ENCODE measurements around the gene FAM131B. TPM values are rescaled to one million over a fixed set of nuclear protein-coding genes. Genes with fewer than 3 reads are reported as not detected.

The FAM131B gene
- total and polyA plus RNA-seq, 9 of the 15 experiments (the other 6 are each of a cell fraction or from before 2014, with no cell fraction given): 0.03 to 0.04 TPM; not detected in 7

DNA sequence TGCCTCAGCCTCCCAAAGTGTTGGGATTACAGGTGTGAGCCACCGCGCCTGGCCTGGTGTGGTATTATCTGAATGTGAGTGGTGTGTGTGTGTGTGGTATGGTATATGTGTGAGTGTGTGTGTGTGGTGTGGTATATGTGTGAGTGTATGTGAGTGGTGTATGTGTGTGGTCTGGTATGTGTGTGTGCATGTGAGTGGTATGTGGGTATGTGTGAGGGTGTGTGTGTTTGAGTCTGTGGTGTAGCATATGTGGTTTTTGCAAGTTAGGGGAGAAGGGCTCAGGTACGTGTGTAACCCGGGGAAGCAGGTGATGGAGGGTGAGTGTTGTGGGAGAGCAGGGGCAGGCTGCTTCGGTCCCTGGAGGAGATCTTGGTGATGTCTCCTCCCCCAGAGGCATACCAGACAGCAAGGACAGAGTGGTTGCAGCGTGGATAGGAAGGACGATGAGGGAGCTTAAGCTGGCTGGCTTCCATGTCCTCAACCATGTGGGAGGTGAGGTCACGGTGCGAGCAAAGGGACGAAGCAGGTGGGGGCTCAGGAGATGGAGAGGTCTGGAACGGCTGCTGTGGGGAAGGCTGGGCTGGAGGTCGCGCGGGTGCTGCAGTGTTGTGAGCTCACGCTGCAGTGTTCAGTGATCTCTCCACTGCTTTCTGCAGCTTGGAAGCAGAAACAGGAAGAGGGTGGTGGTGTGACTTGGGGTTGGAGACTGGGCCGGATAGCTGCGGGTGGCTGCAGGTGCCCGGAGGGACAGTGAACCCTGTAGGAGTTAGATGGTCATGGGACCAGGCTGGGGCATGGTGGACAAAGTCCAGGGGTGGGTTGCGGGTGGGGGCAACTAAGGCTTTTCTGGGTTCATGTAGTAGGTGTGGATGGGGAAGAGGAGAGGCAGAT is 23.6 kb upstream of the FAM131B start (continued):
- TF ChIP-seq ATF2 (CRISPR knock-in tag; IDR thresholded peaks at IDR 0.05): 0 out of 2 replicates have a peak, but pooled peaks have one; percentile 33
- TF ChIP-seq BRD9 (IDR thresholded peaks at IDR 0.05; ENCODE audit: low read depth, partially characterized antibody): no peak
- no peak for TF ChIP-seq BHLHE40 (IDR thresholded peaks at IDR 0.05; ENCODE audit: low read length)
- TF ChIP-seq, protein P1, sequence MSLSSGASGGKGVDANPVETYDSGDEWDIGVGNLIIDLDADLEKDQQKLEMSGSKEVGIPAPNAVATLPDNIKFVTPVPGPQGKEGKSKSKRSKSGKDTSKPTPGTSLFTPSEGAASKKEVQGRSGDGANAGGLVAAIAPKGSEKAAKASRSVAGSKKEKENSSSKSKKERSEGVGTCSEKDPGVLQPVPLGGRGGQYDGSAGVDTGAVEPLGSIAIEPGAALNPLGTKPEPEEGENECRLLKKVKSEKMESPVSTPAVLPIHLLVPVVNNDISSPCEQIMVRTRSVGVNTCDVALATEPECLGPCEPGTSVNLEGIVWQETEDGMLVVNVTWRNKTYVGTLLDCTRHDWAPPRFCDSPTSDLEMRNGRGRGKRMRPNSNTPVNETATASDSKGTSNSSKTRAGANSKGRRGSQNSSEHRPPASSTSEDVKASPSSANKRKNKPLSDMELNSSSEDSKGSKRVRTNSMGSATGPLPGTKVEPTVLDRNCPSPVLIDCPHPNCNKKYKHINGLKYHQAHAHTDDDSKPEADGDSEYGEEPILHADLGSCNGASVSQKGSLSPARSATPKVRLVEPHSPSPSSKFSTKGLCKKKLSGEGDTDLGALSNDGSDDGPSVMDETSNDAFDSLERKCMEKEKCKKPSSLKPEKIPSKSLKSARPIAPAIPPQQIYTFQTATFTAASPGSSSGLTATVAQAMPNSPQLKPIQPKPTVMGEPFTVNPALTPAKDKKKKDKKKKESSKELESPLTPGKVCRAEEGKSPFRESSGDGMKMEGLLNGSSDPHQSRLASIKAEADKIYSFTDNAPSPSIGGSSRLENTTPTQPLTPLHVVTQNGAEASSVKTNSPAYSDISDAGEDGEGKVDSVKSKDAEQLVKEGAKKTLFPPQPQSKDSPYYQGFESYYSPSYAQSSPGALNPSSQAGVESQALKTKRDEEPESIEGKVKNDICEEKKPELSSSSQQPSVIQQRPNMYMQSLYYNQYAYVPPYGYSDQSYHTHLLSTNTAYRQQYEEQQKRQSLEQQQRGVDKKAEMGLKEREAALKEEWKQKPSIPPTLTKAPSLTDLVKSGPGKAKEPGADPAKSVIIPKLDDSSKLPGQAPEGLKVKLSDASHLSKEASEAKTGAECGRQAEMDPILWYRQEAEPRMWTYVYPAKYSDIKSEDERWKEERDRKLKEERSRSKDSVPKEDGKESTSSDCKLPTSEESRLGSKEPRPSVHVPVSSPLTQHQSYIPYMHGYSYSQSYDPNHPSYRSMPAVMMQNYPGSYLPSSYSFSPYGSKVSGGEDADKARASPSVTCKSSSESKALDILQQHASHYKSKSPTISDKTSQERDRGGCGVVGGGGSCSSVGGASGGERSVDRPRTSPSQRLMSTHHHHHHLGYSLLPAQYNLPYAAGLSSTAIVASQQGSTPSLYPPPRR (CRISPR knock-in tag; IDR thresholded peaks at IDR 0.05; ENCODE audit: borderline replicate concordance): no peak
- no peak for TF ChIP-seq ESRRB (CRISPR knock-in tag; IDR thresholded peaks at IDR 0.05; ENCODE audit: borderline replicate concordance)
- TF ChIP-seq THRB (CRISPR knock-in tag; conservative IDR thresholded peaks at IDR 0.05): peak; percentile 99
- TF ChIP-seq, protein P2, sequence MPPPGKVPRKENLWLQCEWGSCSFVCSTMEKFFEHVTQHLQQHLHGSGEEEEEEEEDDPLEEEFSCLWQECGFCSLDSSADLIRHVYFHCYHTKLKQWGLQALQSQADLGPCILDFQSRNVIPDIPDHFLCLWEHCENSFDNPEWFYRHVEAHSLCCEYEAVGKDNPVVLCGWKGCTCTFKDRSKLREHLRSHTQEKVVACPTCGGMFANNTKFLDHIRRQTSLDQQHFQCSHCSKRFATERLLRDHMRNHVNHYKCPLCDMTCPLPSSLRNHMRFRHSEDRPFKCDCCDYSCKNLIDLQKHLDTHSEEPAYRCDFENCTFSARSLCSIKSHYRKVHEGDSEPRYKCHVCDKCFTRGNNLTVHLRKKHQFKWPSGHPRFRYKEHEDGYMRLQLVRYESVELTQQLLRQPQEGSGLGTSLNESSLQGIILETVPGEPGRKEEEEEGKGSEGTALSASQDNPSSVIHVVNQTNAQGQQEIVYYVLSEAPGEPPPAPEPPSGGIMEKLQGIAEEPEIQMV (tag; conservative IDR thresholded peaks at IDR 0.05; ENCODE audit: low read depth): no peak
- no peak for TF ChIP-seq ZNF23 (CRISPR knock-in tag; IDR thresholded peaks at IDR 0.05)
- 0 out of 4 replicates have a peak, but pooled peaks of 1 of the 2 experiments have one; percentile 37 for TF ChIP-seq CSDE1 (IDR thresholded peaks at IDR 0.05)
- no peak for TF ChIP-seq CTCFL (IDR thresholded peaks at IDR 0.05; ENCODE audit: borderline replicate concordance, insufficient read depth, low read depth, low read length, poor library complexity, severe bottlenecking)
- TF ChIP-seq DMBX1 (CRISPR knock-in tag; IDR thresholded peaks at IDR 0.05; ENCODE audit: borderline replicate concordance): no peak
